Measurements from ENCODE around the gene VAV3.

- TF ChIP-seq GABPA (tag; conservative IDR thresholded peaks at IDR 0.05; ENCODE audit: low read depth) (no peak), MXI1 (IDR thresholded peaks at IDR 0.05; ENCODE audit: low read depth, low read length) (no peak), NFE2 (IDR thresholded peaks at IDR 0.05; ENCODE audit: low read depth) (no peak), RBM22 (IDR thresholded peaks at IDR 0.05; ENCODE audit: low read depth, low read length, poor library complexity, severe bottlenecking) (no peak), CTCF (IDR thresholded peaks at IDR 0.05 in 2 of 3, conservative IDR thresholded peaks at IDR 0.05 in 1 of 3; ENCODE audit: insufficient read depth in 2 of 3, low read depth in 1 of 3, low read length in 3 of 3) (no peak), CHD1 (IDR thresholded peaks at IDR 0.05; ENCODE audit: low read length) (no peak), SP1 (CRISPR knock-in tag; IDR thresholded peaks at IDR 0.05) (no peak), EZH2 (IDR thresholded peaks at IDR 0.05; ENCODE audit: borderline replicate concordance, low read depth, low read length) (no peak)
Observed at GRCh38 chr1:107824946-107825345, 140.0 kb downstream of the VAV3 start.
